Measurements from ENCODE around the gene COMP.
"Not testable (repeated sequence)": the region's sequence is repeated elsewhere in the genome, so short reads cannot be mapped to it uniquely, and the experiment has no call there.

The COMP gene

DNA sequence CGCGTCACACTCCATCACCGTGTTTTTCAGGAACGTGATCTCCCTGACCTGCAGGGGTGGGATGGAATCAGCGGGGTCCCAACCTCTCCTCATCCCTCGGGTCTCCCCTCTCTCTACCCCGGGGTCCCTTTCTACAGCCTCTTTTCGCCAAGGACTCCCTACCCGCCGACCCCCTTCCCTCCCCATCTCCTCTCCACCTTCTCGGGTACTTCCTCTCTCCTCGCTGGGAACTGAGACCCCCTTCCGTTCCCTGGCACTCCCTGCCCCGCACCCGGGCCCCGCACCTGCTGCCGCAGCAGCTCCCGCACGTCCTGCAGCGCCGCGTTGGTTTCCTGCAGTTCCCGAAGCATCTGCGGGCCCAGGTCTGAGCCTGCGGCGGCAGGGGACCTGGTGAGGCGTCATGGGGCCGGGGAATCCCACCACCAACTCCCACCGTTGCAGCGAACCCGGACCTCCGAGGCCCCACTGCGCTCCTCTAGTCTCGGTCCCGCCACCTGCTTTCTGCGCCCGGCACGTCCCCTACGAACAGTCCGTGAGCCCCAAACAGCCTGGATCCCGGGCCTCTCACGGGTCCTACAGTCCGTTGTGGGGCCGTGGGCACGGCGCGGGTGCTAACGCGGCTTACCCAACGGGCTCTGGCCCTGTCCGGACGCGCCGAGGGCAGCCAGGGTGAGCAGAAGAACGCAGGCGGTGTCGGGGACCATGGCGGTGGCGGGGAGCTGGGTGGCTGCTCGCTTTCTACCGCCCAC is at the start of gene COMP:
Gene COMP (minus strand): TSS at position 740 of the 749 bp plus-strand sequence. CDS start 36 bp downstream, at position 704.
- no peak for DNase-seq

DNA sequence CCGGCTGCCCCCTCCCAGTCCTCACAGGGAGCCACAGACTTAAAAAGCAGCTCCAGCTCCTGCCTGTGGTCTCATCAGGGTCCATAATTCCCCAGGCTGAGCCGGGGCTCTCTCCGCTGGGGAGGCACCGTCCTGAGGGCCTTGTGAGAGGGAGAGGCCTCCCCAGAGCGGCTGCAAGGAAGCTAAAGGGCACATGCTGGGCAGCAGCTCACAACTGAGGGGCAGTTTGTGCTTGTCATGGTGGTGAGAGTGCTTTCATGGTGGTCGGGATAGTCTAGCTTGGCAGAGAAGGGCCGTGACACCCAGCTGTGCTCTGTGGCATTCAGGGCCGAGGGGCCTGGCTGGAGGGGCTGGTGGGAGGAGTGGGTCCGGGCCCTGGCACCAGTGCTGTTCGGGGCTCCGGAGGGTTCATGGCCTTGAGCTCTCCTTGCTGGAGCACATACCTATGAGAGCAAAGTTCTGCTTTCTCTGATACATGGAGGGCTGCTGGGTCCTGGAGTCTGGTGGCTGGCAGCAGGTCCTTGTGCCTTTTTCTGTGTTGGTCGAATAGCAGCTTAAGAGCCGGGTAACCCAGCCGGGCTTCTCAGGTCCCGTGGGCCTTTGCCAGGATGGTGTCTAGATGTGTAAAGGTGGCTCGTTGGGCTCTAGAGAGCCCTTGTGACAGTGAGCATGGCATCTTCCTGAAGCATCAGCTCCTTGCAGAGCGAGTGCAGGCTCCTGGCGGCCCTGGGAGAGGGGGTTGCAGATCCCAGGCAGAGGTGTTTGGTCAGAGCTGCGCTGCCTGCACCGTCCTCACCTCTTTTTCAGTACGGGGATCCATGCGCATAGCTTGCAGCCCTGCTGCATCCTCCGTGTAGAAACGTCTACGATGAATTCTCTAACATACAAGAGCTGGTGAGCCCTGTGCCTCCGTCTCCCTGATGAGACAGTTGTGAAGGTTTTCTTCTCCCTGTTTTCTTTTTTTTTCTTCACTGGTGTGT is 49.5 kb upstream of the COMP start:
- DNase-seq: no peak

DNA sequence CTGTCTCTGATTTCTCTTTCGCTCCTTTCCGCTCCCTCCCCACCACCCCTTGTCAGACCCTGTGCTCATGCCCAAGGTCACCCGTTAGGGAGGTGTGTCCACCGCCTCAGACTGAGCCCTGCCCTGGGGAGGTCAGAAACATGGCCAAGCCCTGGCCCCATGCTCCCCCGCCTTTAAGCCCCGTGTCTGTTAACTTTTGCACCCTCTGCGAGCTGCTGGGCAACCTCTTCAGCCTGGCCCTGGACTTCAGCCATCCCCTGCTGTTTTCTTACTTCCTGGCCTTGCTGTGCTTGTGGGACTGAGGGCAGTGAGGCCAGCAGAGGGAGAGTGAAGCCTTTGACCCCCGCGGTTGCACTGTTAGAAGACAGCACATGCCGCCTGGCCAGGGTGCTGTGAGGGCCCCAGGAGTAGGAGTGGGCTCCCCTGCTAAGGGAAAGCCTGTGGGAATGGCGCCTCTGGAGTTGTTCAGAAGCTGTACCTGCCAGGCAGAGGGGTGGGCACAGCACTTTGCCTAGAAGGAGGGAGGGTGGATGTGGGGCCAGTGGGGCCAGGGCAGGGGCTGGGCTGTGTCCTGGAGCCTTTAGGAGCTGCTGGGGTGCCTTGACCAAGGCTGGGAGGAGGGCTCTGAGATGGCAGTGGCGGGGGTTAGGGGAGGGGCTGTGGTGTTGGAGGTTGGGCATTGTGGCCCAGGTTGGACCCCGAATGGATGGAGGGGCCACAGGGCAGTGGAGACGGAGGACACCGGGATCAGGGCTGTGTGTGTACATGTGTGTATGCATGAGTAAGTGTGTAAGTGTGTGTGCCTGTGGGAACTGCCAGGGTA is 48.6 kb upstream of the COMP start:
- no peak for DNase-seq

DNA sequence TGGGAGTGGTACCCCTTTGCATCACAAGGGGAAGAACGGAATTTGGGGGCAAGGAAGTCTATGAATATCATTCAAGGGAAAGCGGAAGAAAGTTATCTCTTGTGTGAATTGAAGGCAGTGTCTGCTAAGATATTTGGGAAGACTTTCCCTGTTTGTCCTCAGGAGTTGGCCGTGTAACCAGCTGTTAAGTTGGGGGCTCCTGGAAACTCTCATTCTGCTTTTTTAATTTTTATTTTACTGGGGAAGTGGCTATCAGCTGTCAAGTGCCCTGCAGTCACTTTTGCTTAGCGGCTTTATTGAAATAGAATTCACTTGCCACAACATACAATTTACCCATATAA is 43.5 kb upstream of the COMP start:
- DNase-seq: no peak

DNA sequence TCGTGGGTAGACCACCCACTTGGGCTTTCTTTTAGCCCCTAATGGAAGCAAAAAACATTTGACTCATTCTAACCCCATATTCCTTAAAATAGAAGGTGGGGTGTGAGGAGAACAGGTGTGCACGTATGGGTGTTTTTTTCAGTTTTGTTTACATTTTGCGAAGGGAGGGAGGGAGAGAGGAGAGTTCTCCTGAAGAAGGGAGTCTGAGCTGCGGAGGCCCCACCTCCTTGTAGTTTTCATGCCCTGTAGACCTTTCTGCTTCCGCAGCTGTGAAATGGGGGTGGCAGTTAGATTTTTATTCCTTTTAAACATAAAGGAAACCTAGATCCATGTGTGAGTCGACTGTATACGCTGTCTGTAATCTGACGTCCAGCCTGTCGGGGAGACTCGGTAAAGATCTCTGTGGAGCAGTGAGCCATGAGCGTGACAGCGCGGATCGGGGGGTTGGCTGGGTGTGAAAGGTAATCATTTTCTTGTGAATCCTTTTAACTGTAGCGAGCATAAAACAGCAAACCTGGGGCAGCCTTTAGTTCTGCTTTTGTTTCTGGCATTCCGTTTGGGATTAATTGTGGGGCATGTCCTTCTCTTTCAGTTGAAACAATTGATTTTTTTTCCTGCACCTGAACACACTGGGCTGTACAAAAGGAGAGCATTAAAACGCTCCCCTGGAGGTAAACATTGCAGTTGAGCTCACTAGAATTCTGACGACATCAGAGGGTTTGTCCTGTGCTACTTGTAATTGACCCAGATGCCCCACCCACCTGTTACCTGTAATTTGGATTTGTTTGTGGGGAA is 42.9 kb upstream of the COMP start:
- no peak for DNase-seq

DNA sequence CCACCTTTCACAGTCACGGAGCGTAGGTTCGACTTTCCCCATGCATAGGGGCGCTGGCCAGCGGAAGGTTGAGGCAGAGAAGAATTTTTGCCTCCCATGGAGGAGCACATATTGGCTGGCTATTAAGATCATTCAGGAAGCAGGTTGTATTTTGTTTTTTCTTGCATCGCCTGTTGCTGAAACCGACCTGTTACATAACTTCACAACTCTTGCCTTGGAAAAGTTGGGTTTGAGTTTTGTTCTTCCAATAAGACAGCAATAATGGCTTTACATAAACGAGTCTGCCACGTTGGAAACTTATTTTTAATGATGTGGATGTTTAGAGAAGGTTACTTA is 42.0 kb upstream of the COMP start:
- no peak for DNase-seq

DNA sequence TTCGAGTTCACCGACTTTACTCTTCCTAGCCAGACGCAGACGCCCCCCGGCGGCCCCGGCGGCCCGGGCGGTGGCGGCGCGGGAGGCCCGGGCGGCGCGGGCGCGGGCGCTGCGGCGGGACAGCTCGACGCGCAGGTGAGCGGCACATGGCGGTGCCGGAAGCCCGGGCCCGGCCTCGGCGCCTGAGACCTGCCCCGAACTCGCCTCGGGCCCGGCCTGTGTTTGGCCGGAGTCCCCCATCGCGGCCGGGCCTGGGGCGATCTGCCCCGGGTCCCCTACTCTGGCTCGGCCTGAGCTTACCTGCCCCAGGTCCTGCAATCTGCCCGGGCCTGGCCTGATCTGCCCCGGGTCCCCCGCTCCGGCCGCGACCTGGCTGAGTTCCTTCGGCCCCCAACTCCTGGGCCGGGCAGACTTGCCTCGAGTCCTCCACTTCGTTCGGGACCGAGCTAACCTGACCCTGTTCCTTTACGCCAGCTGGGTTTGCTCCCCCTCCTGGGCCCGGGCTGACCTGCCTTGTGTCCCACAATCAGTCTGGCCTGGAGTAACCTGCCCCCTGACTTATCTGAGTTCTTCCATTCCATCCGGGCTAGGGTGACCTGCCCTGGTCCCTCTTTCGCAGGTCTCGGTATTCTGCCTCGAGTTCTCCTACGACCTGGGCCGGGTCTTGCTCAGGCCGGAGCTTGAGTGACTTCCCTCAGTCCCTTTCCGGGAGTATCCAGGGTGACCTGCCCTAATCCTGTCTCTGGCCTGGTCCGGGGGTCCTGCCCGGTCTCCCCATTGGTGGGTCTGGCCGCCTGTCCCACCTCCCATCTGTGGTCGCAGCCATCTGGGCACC is 41.4 kb upstream of the COMP start:
- no peak for DNase-seq

DNA sequence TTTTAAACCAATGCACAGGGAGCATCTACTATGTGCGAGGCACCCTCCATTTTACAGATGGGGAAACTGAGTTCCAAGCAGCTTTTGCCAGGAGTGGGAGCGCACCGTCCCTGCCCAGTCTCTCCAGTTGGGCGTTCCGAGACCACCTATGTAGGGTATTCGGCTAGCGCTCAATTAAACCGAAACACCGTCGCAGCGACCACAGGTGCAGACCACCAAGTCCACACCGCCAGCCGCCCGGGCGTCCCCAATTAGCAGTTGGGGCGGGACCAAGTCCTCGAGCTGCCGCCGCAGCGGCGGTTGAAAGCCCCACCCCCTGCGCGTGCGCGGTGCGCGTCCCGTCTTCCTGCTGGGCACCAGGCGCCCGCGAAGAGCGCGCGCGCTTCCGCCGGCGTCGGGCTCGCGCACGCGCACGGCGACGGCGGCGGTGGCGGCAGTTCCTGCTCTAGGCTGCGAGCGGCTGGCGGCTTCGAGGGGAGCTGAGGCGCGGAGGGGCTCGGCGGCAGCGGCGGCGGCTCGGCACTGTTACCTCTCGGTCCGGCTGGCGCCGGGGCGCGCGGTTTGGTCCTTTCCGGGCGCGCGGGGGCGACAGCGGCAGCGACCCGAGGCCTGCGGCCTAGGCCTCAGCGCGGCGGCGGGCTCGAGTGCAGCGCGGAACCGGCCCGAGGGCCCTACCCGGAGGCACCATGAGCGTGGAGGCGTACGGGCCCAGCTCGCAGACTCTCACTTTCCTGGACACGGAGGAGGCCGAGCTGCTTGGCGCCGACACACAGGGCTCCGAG is 40.6 kb upstream of the COMP start, which contains the start of gene UPF1:
Gene UPF1 (plus strand): TSS at position 436 of the 782 bp plus-strand sequence. CDS start 251 bp downstream, at position 687.
- peak; percentile 96 for DNase-seq

DNA sequence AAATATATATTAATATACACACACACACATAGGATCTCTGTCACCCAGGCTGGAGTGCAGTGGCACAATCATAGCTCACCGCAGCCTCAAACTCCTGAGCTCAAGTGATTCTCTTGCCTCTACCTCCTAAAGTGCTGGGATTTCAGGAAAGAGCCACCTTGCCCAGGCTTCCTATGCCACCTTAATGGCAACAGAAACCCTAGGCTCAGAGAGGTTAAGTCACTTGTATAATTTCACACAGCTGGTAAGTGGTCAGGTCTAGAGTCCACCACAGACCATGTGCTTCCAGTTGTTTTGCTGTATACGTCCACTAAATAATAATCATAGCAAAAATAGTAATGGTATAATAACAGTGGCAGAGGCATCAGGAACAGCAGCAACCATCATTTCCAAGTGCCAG is 39.4 kb upstream of the COMP start:
- DNase-seq: no peak

DNA sequence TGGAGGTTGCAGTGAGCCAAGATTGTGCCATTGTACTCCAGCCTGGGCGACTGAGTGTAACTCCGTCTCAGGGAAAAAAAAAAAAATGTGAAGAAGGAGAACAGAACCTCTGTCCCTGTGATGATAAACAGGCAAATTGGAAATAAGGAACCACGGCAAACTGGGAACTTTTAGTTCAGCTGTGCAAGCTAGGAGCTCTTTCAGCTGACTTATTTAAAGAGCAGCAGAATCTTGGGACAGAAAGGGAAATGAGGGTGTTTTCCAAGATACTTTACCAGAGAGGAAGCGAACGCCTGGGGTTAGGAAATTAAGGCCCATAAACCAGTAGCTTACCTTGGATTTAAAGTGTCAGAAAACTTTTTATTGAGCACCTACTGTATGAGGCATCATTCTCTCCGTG is 37.7 kb upstream of the COMP start:
- DNase-seq: no peak

DNA sequence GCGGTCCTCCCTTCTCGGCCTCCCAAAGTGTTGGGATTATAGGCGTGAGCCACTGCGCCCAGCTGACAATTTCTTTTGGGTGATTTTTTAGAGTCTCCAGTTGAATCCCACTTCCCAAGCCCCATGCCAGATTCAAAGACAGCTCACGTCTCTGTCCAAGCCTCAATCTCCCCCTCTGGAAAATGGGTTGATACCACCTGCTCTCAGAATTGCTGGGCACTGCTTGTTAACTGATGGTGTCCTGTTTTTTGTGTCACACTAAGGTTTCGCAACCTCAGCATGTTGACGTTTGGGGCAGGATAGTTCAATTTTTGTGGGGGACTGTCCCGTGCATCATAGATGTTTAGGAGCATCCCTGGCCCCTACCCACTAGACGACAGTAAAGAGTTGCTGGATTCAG is 26.5 kb upstream of the COMP start:
- DNase-seq: no peak

DNA sequence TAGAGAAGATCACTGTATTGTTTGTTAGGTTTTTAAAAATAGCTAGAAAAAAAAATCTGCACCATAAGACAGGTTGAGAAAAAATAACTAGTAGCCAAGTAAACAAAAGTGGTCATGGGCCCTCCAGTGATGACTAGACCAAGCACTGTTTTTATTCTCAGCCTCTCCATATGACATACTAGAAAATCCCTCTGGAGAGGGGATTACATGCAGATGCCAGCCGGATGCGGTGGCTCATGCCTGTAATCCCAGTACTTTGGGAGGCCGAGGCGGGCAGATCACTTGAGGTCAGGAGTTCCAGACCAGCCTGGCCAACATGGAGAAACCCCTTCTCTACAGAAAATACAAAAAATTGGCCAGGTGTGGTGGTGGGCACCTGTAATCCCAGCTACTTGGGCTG is 25.5 kb upstream of the COMP start:
- not testable (repeated sequence) for DNase-seq

DNA sequence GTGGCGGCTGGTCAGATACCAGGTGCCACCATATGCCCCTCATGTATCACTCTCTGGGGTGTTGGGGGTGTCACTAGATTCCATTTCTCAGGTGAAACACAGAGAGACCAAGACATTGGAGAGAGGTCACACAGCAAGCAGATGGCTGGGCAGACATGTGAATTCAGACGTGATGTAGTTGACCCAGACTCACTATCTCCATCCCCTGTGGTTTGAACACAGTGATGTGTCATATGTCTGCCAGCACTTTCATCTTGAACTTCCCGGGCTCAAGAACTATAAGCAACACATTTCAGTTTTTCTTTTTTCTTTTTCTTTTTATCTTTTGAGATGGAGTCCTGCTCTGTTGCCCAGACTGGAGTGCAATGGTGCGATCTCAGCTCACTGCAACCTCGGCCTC is 24.6 kb upstream of the COMP start:
- DNase-seq: no peak

DNA sequence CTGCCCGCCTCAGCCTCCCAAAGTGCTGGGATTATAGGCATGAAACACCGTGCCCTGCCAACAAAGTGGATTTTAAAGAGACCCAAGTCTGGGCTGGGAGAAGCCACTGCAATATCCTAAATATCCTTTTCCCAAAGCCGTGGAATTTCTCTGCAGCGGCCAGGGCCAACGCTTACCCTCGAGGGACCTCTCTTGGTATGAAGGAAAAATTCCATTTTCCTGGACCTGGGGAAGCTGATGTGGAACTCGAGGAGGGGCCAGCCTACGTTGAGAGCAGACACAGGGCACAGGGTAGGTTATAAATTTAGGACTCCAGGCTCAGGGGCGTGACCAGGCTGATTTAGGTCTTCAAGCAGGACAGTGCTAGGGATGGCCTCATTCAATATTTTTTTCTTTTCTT is 23.0 kb upstream of the COMP start:
- DNase-seq: no peak

DNA sequence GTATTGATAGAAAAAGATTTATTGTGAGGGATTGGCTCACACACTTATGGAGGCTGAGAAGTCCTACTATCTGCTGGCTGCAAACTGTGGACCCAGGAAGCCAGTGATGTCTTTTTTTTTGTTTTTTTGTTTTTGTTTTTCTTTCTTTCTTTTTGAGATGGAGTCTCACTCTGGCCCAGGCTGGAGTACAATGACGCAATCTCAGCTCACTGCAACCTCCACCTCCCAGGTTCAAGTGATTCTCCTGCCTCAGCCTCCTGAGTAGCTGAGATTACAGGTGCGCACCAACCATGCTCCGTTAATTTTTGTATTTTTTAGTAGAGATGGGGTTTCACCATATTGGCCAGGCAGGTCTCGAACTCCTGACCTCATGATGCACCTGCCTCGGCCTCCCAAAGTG is 20.5 kb upstream of the COMP start:
- not testable (repeated sequence) for DNase-seq

DNA sequence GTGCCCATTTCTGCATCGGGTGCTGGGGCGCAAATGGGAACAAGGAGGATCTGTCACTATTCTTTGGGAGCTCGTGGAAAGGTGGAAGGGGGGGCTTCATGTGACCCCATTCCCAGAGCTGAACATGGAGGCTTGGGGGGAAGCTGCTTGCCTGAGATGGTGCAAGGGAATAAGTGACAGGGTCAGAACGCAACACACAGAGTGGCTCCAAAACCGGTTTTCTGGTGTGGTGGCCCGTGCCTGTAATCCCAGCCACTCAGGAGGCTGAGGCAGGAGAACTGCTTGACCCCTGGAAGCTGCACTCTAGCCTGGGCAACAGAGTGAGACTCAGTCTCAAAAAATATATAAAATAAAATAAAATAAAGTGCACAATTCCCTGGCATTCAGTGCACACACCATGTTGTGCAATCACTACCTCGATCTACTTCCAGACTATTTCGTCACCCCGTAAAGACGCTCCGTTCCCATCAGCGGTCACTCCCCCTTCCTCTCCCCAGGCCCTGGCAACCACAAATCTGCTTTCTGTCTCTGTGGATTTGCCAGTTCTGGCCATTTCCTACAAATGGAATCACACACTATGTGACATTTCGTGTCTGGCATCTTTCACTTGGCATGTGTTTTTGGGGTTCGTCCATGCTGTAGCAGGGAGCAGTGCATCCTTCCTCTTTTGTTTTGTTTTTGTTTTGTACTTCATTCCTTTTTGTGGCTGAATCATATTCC is 18.2 kb upstream of the COMP start:
- DNase-seq: no peak

DNA sequence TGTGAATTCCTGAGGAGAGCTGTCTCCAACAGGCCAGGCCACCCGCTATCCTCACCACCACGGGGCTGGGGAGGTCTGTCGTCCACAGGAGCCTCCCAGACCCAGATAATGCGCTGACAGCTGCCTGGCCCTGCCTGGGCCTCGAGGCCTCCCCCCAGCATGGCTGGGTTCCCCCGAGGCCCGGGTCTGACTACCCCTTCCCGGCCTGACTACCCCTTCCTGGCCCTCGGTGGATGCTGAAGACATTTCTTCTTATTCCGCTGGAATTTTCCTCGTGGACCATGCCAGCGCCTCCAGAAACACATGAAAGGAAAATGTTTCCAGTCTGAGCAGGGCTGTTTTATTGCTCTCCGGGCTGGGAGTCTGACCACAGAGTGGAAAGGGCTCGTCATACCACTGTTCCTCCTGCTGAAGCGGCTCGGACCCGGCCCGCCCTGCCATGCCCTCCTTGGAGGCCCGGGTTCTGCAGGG is 16.8 kb upstream of the COMP start:
- no peak for DNase-seq

DNA sequence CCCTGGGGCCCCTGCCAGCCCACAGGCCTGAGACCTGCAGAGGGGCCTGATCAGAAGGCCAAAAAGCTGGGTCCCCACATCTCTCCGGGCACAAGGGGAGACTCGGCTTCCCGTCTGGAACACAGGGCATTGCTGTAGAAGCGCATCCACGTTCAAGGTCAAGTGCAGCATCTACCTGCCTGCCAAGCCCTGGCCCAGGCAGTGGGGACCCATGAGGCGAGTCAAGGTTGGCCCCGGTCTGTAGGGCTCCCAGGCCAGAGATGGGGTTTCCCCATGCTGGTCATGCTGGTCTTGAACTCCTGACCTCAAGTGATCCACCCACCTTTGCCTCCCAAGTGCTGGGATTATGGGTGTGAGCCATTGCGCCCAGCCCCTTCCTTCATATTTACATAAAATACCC is 13.5 kb upstream of the COMP start:
- no peak for DNase-seq

DNA sequence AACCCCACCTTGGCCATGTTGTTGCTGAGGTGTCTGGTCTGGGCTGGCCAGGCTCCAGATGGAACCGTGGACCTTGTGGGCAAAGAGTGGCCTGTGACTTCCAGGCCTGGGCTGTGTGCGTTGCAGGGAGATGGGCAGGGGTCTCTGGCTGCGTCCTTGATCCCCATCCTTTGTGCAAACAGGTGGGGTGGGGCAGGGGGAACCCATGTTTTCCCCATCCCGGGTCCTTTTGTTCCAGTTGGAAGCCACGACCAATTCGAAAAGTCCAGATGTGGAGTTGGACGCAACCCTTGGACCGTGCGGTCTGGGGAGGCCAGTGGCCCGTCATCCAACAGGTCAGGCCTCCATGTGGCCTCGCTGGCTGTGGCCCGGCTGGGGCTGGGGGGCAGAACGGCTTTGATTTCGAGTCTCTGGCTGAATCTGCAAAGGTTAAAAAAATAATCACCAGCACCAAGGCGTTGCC is 13.1 kb upstream of the COMP start:
- DNase-seq: no peak

Data from activated CD4-positive, alpha-beta T cell treated with anti-CD3 and anti-CD28 coated beads, Interleukin-2, amount 50 U/mL, for 1 hour (primary cell).